A673 (cell line): ENCODE results near the gene PCID2. TPM values are rescaled to one million over a fixed set of nuclear protein-coding genes. Genes with fewer than 3 reads are reported as not detected.
"Not testable (repeated sequence)": the region's sequence is repeated elsewhere in the genome, so short reads cannot be mapped to it uniquely, and the experiment has no call there.

Source experiments
- Bru-seq: library from RNA; stranded (reverse); fragments of 400-500 nt; gene quantifications from one replicate; lab custom pipeline; 2021; lab: Mats Ljungman, UMichigan
- BruChase-seq, 2 experiments: library from RNA; stranded (reverse); fragments of 400-500 nt; gene quantifications; one replicate each; lab custom pipeline; 2021; lab: Mats Ljungman, UMichigan
- BruUV-seq: library from RNA; stranded (reverse); fragments of 400-500 nt; replicated peaks from 2 replicates; lab custom pipeline; 2021; lab: Mats Ljungman, UMichigan
- CTCF ChIA-PET: fragments of 300-600 bp; sonication (Branson Sonifier 250); formaldehyde crosslinking; loops from one replicate; lab custom pipeline; 2022; ENCODE audit warnings: antibody characterized with exemption; lab: Charles Lee
- POLR2A ChIA-PET: fragments of 300-600 bp; sonication (Branson Sonifier 250); formaldehyde crosslinking; loops from one replicate; lab custom pipeline; 2022; ENCODE audit warnings: antibody characterized with exemption; ENCODE audit not compliant: low non-redundant PET; lab: Charles Lee
- DNase-seq: peaks from one replicate; pipeline ENCODE4 v3.0.0-alpha.2; 2015; ENCODE audit warnings: low spot score
- H3K27ac ChIP-seq: fragments of 200-600 bp; sonication (generic); 2 replicates; pipeline ENCODE4 v1.5.1; 2016; ENCODE audit warnings: mixed run types, low read depth, mild to moderate bottlenecking, mixed read lengths, antibody characterized with exemption, low read length; ENCODE audit not compliant: poor library complexity, severe bottlenecking
- H3K27me3 ChIP-seq: fragments of 200-600 bp; sonication (generic); replicated peaks from 2 replicates; pipeline ENCODE4 v1.6.1; 2017; ENCODE audit warnings: mixed run types, low read depth, mild to moderate bottlenecking, mixed read lengths, antibody characterized with exemption, low read length; ENCODE audit not compliant: insufficient read depth, poor library complexity
- H3K36me3 ChIP-seq: fragments of 200-600 bp; sonication (generic); 2 replicates; pipeline ENCODE4 v1.6.1; 2016; ENCODE audit warnings: mixed run types, mild to moderate bottlenecking, mixed read lengths, antibody characterized with exemption, low read length; ENCODE audit not compliant: insufficient read depth, poor library complexity, severe bottlenecking
- H3K4me1 ChIP-seq: fragments of 200-600 bp; sonication (generic); 2 replicates; pipeline ENCODE4 v1.6.1; 2017; ENCODE audit warnings: mixed run types, mild to moderate bottlenecking, mixed read lengths, antibody characterized with exemption, low read length; ENCODE audit not compliant: insufficient read depth, poor library complexity, severe bottlenecking
- H3K4me3 ChIP-seq: fragments of 200-600 bp; sonication (generic); 2 replicates; pipeline ENCODE4 v1.5.1; 2016; ENCODE audit warnings: low read depth, mixed run types, mild to moderate bottlenecking, mixed read lengths, low read length; ENCODE audit not compliant: poor library complexity, severe bottlenecking
- H3K9me3 ChIP-seq: fragments of 200-600 bp; sonication (generic); 2 replicates; pipeline ENCODE4 v1.6.1; 2016; ENCODE audit warnings: mixed run types, low read depth, mild to moderate bottlenecking, mixed read lengths, antibody characterized with exemption, low read length; ENCODE audit not compliant: poor library complexity, severe bottlenecking
- EZH2 ChIP-seq: fragments of 200-600 bp; sonication (generic); IDR thresholded peaks from 2 replicates; pipeline ENCODE4 v1.6.1; 2017; ENCODE audit warnings: borderline replicate concordance, low read depth, mild to moderate bottlenecking, mixed read lengths, antibody characterized with exemption, low read length; ENCODE audit not compliant: poor library complexity, severe bottlenecking
- intact Hi-C: fragments of 100-400 bp; cut with micrococcal nuclease; formaldehyde crosslinking; loops from one replicate; pipeline ENCODE4 v1.10.0; 2022; ENCODE audit not compliant: unreplicated experiment
- long read RNA-seq: library from polyadenylated mRNA; stranded (forward); transcript quantifications from one replicate; pipeline ENCODE4 v2.0.0, GENCODE V29; 2022
- total RNA-seq: library from RNA; stranded (reverse); gene quantifications from 2 replicates; pipeline ENCODE4 v1.2.3, GENCODE V29; 2021
- TF ChIP-seq, protein P1 (sequence below): fragments of 300-800, 200-600 bp; sonication (generic); conservative IDR thresholded peaks from 2 replicates; pipeline ENCODE4 v1.5.1; 2017; ENCODE audit warnings: low read depth, mild to moderate bottlenecking, antibody characterized with exemption, low read length, moderate library complexity, mixed read lengths

Gene PCID2
- total RNA-seq (67.5 and 70.7 TPM in 2 replicates), Bru-seq, nascent RNA (percentile 89 among the genes with signal in this experiment), BruChase-seq, experiment 1, labeled RNA remaining after a 2-hour chase (percentile 95 among the genes with signal in this experiment), BruChase-seq, experiment 2, labeled RNA remaining after a 6-hour chase (percentile 88 among the genes with signal in this experiment)
- long read RNA-seq, full-length matches to known transcripts: 110 of 146 reads
- long read RNA-seq, partial matches to known transcripts: 6 of 146 reads
- long read RNA-seq, other reads (novel, unspliced or antisense): 30 of 146 reads

- H3K9me3 ChIP-seq: no peaks in the 10 kb centered on the region
- H3K4me1 ChIP-seq: peaks cover 20% of the 10 kb centered on the region
- H3K4me3 ChIP-seq: peak within 1 kb of the TSS; percentile 94
- ChIA-PET CTCF (no interaction called here), POLR2A (interaction anchor here (0.6 to 0.8 kb wide), 2 partner anchors 270 to 392 kb away, joined by 3 to 5 read pairs; no protein-coding TSS in a partner anchor)
- DNase-seq: peak; percentile 94
- H3K27ac ChIP-seq: peak within 1 kb of the TSS; percentile 97
- TF ChIP-seq, protein P1, sequence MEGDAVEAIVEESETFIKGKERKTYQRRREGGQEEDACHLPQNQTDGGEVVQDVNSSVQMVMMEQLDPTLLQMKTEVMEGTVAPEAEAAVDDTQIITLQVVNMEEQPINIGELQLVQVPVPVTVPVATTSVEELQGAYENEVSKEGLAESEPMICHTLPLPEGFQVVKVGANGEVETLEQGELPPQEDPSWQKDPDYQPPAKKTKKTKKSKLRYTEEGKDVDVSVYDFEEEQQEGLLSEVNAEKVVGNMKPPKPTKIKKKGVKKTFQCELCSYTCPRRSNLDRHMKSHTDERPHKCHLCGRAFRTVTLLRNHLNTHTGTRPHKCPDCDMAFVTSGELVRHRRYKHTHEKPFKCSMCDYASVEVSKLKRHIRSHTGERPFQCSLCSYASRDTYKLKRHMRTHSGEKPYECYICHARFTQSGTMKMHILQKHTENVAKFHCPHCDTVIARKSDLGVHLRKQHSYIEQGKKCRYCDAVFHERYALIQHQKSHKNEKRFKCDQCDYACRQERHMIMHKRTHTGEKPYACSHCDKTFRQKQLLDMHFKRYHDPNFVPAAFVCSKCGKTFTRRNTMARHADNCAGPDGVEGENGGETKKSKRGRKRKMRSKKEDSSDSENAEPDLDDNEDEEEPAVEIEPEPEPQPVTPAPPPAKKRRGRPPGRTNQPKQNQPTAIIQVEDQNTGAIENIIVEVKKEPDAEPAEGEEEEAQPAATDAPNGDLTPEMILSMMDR: no peak
- TF ChIP-seq EZH2: no peak
- H3K27me3 ChIP-seq: no peaks in the 10 kb centered on the region
- intact Hi-C loops: no loop called here
- BruUV-seq: no TSS peak
- H3K36me3 ChIP-seq: peaks cover 10% of the 10 kb centered on the region
These were observed at the start of gene PCID2 for GRCh38 chr13:113208421-113209335. Gene PCID2, minus strand, starts transcription at chr13:113208669. Its CDS starts 35 bp downstream, at chr13:113208634.

GRCh38 chr13:113257908-113258307 is 49.4 kb upstream of the PCID2 start:
- H3K36me3 ChIP-seq: peaks cover 66% of the 10 kb centered on the region
- H3K4me1 ChIP-seq, DNase-seq, H3K9me3 ChIP-seq, H3K27ac ChIP-seq, BruUV-seq, H3K27me3 ChIP-seq, intact Hi-C loops, CTCF ChIA-PET, POLR2A ChIA-PET, H3K4me3 ChIP-seq: not testable (repeated sequence)

GRCh38 chr13:113252516-113253095 is 44.1 kb upstream of the PCID2 start:
- no peaks in the 10 kb centered on the region for H3K4me1 ChIP-seq
- intact Hi-C loops: no loop called here
- TF ChIP-seq, protein P1: no peak
- no peak for TF ChIP-seq EZH2
- BruUV-seq: no TSS peak
- no peaks in the 10 kb centered on the region for H3K27me3 ChIP-seq
- peaks cover 72% of the 10 kb centered on the region for H3K36me3 ChIP-seq
- no peak for DNase-seq
- H3K4me3 ChIP-seq: no peak overlapping the region
- H3K9me3 ChIP-seq: no peaks in the 10 kb centered on the region
- CTCF ChIA-PET: no interaction called here
- POLR2A ChIA-PET: no interaction called here
- no peak overlapping the region for H3K27ac ChIP-seq
